Neural progenitor cell (in vitro differentiated cells): ENCODE measurements around the gene JUND.

Experiments used
- CTCF ChIP-seq: fragments of 200-600 bp; sonication (generic); IDR thresholded peaks from 2 replicates; pipeline ENCODE4 v1.5.1; 2017; ENCODE audit warnings: antibody characterized with exemption, mild to moderate bottlenecking
- EZH2 ChIP-seq: fragments of 200-600 bp; sonication (generic); IDR thresholded peaks from 2 replicates; pipeline ENCODE4 v1.6.1; 2017; ENCODE audit warnings: antibody characterized with exemption, mild to moderate bottlenecking, moderate library complexity
- EZH2phosphoT487 ChIP-seq: fragments of 200-600 bp; sonication (generic); IDR thresholded peaks from 2 replicates; pipeline ENCODE4 v1.6.1; 2017; ENCODE audit warnings: antibody characterized with exemption

GRCh38 chr19:18317961-18318800, 36.8 kb upstream of the JUND start:
- TF ChIP-seq EZH2 (no peak), CTCF (no peak), EZH2phosphoT487 (no peak)
